ENCODE data around the gene DPEP2. TPM values are rescaled to one million over a fixed set of nuclear protein-coding genes. Genes with fewer than 3 reads are reported as not detected.
"Not testable (repeated sequence)": the region's sequence is repeated elsewhere in the genome, so short reads cannot be mapped to it uniquely, and the experiment has no call there.

Gene DPEP2
- total RNA-seq, 4 donors from 2014 or later: 0.26 to 0.38 TPM; not detected in 2

DNA sequence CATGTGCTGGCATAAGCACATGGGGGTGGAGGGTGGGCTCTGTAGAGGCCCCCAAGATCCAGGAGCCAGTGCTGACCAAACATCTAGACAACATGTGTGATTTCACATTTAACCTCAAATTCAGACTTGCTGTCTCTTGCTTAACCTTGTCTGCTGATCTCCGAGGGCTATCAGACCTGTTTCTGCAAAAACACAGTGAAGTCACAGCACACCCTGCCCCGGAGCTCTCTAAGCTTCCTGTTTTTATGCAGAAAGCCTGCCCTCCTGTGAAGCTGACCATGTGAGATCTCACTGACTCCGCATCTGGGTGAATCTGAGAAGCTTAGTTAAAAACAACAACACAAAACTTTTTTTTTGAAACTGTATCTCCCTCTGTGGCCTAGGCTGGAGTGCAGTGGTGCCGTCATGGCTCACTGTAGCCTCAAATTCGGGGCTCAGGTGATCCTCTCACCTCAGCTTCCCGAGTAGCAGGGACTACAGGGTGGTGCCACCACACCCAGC, 6.6 kb upstream of the DPEP2 start:
- Histone ChIP-seq H3K27ac (peak overlapping the region in 3 of 4 donors; percentile 35 to 47 (median 37)), H3K4me3 (no peak overlapping the region), H3K9me3 (no peaks in the 10 kb centered on the region), H3K4me1 (no peaks in the 10 kb centered on the region), H3K27me3 (no peaks in the 10 kb centered on the region), H3K36me3 (no peaks in the 10 kb centered on the region)
- peak in 1 of 2 donors; percentile 31 for TF ChIP-seq POLR2A (IDR thresholded peaks at IDR 0.05)
- TF ChIP-seq, protein P1, sequence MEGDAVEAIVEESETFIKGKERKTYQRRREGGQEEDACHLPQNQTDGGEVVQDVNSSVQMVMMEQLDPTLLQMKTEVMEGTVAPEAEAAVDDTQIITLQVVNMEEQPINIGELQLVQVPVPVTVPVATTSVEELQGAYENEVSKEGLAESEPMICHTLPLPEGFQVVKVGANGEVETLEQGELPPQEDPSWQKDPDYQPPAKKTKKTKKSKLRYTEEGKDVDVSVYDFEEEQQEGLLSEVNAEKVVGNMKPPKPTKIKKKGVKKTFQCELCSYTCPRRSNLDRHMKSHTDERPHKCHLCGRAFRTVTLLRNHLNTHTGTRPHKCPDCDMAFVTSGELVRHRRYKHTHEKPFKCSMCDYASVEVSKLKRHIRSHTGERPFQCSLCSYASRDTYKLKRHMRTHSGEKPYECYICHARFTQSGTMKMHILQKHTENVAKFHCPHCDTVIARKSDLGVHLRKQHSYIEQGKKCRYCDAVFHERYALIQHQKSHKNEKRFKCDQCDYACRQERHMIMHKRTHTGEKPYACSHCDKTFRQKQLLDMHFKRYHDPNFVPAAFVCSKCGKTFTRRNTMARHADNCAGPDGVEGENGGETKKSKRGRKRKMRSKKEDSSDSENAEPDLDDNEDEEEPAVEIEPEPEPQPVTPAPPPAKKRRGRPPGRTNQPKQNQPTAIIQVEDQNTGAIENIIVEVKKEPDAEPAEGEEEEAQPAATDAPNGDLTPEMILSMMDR (IDR thresholded peaks at IDR 0.05 in 4 of 5, conservative IDR thresholded peaks at IDR 0.05 in 1 of 5): no peak
- peak in 1 of 2 donors; percentile 47 for ATAC-seq
- DNase-seq: peak in 1 of 2 donors; percentile 45
- intact Hi-C loops (cut with DNase I; ENCODE audit: low total_unique reads): no loop called here
- in situ Hi-C loops (cut with MboI; ENCODE audit: low sequenced_read_pairs in 4 of 4): no loop called here

DNA sequence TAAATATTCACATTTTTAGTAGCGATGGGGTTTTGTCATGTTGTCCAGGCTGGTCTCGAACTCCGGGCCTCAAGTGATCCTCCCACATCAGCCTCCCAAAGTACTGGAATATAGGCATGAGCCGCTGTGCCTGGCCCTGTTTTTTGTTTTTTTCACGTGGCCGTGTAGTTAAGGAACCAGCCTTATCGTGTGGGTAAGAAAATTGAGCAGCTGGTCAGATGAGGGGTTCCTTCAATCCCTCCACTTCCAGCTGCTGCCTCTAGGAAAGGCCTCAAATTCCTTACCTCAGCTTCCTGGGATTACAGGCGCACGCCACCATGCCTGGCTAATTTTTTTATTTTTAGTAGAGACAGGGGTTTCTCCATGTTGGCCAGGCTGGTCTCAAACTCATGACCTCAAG, 5.9 kb upstream of the DPEP2 start:
- Histone ChIP-seq H3K36me3 (no peaks in the 10 kb centered on the region), H3K4me1 (no peaks in the 10 kb centered on the region), H3K27ac (peak overlapping the region in 3 of 4 donors; percentile 35 to 47 (median 37)), H3K9me3 (no peaks in the 10 kb centered on the region), H3K4me3 (no peak overlapping the region), H3K27me3 (no peaks in the 10 kb centered on the region)
- ATAC-seq: no peak
- in situ Hi-C loops (cut with MboI; ENCODE audit: low sequenced_read_pairs in 4 of 4): no loop called here
- TF ChIP-seq POLR2A (IDR thresholded peaks at IDR 0.05): no peak
- TF ChIP-seq, protein P1 (IDR thresholded peaks at IDR 0.05 in 4 of 5, conservative IDR thresholded peaks at IDR 0.05 in 1 of 5): no peak
- intact Hi-C loops (cut with DNase I; ENCODE audit: low total_unique reads): no loop called here
- DNase-seq: no peak

DNA sequence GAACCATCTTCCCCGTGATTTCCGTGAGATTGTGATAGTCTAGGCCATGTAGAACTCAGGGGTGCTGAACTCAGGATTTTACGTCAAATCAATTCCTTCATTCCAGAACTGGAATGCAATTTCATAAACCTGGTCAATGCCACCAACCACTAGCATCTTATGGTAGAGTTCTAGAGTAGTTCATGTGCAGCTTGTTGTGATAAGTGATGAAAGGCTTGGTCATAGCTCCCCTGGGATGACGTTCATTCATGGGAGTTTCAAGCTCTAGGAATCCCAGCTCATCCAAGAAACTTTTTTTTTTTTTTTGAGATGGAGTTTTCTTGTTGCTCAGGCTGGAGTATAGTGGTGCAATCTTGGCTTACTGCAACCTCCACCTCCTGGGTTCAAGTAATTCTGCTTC, 3.7 kb upstream of the DPEP2 start:
- intact Hi-C loops (cut with DNase I; ENCODE audit: low total_unique reads) (no loop called here), in situ Hi-C loops (cut with MboI; ENCODE audit: low sequenced_read_pairs in 4 of 4) (no loop called here)
- Histone ChIP-seq H3K27me3 (no peaks in the 10 kb centered on the region), H3K4me1 (no peaks in the 10 kb centered on the region), H3K27ac (no peak overlapping the region), H3K4me3 (no peak overlapping the region), H3K36me3 (no peaks in the 10 kb centered on the region), H3K9me3 (no peaks in the 10 kb centered on the region)
- TF ChIP-seq, protein P1 (IDR thresholded peaks at IDR 0.05 in 4 of 5, conservative IDR thresholded peaks at IDR 0.05 in 1 of 5): no peak
- TF ChIP-seq POLR2A (IDR thresholded peaks at IDR 0.05): no peak
- DNase-seq (no peak), ATAC-seq (no peak)

DNA sequence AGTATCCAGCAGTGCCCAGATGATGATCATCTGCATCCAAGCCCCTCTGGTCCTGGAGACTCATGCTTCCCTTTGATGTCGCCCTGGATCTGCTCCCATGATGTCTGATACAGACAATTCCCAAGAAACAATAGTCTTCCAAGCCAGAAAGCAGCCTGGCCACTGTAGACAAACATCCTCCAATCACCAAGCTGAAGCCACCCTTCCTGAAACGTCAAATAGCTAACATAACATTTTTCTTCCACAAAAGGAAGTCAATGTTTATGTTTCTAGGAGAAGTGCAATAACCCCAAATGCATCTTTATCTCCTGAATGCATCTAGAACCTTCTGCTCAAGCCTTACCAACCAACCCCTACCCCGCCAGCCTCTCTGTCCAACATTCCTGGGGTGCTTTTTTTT, 1.2 kb upstream of the DPEP2 start:
- H3K27me3 ChIP-seq: no peaks in the 10 kb centered on the region
- H3K27ac ChIP-seq: peak overlapping the region; percentile 2 to 39 (median 24)
- TF ChIP-seq, protein P1 (IDR thresholded peaks at IDR 0.05 in 4 of 5, conservative IDR thresholded peaks at IDR 0.05 in 1 of 5): no peak
- TF ChIP-seq POLR2A (IDR thresholded peaks at IDR 0.05): no peak
- no peaks in the 10 kb centered on the region for H3K4me1 ChIP-seq
- no peaks in the 10 kb centered on the region for H3K36me3 ChIP-seq
- no peak for DNase-seq
- in situ Hi-C loops (cut with MboI; ENCODE audit: low sequenced_read_pairs in 4 of 4): no loop called here
- peak; percentile 9 to 30 for ATAC-seq
- H3K9me3 ChIP-seq: no peaks in the 10 kb centered on the region
- H3K4me3 ChIP-seq: no peak overlapping the region
- intact Hi-C loops (cut with DNase I; ENCODE audit: low total_unique reads): no loop called here

DNA sequence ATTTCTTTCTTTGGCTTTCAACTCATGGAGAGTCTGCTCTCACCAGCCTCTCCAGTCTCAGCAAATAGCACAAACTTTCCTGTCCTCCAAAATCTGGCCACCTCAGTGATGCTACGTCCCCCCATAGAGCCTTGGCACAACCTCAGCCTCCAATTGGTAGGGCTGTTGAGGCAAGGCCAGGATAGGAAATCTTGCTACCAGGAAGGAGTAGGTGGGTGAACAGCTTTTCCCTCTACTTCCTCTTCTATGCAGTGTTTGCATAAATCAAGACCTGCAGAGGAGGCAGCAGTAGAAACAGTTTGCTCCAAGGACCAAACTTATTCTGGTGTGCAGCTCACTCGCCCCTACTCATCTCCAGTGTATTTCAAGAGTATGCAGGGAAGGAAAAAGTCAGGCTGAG, 701 bp upstream of the DPEP2 start:
- H3K9me3 ChIP-seq: no peaks in the 10 kb centered on the region
- intact Hi-C loops (cut with DNase I; ENCODE audit: low total_unique reads): no loop called here
- peak overlapping the region in 3 of 4 donors; percentile 2 to 39 (median 28) for H3K27ac ChIP-seq
- H3K4me1 ChIP-seq: no peaks in the 10 kb centered on the region
- DNase-seq (no peak), ATAC-seq (peak in 1 of 2 donors; percentile 9)
- no peaks in the 10 kb centered on the region for H3K27me3 ChIP-seq
- TF ChIP-seq POLR2A (IDR thresholded peaks at IDR 0.05): no peak
- H3K4me3 ChIP-seq: no peak overlapping the region
- in situ Hi-C loops (cut with MboI; ENCODE audit: low sequenced_read_pairs in 4 of 4): loop anchor here in 1 of 4 donors (10.0 kb wide), 1 partner anchor 45 kb away; no protein-coding TSS in a partner anchor
- no peaks in the 10 kb centered on the region for H3K36me3 ChIP-seq

DNA sequence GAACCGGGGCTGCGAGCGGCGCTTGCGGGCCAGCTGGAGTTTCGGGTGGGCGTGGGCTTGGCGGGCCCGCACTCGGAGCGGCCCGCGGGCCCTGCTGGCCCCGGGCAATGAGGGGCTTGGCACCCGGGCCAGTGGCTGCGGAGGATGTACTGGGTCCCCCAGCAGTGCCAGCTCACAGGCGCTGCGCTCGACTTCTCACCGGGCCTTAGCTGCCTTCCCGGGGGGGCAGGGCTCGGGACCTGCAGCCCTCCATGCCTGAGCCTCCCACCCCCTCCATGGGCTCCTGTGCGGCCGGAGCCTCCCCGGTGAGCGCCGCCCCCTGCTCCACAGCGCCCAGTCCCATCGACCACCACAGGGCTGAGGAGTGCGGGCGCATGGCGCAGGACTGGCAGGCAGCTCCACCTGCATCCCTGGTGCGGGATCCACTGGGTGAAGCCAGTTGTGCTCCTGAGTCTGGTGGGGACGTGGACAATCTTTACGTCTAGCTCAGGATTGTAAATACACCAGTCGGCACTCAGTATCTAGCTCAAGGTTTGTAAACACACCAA, 979 bp downstream of the DPEP2 start:
- H3K36me3 ChIP-seq; intact Hi-C loops (cut with DNase I; ENCODE audit: low total_unique reads); H3K4me1 ChIP-seq; ATAC-seq; H3K27ac ChIP-seq; DNase-seq; H3K27me3 ChIP-seq; H3K9me3 ChIP-seq; H3K4me3 ChIP-seq: not testable (repeated sequence)
- in situ Hi-C loops (cut with MboI; ENCODE audit: low sequenced_read_pairs in 4 of 4): loop anchor here in 1 of 4 donors (10.0 kb wide), 1 partner anchor 46 kb away; no protein-coding TSS in a partner anchor
